ENCODE results near the gene OTULINL. TPM values are rescaled to one million over a fixed set of nuclear protein-coding genes. Genes with fewer than 3 reads are reported as not detected.

Gene OTULINL
- total and polyA plus RNA-seq, 10 donors, result 3.8 to 52.5 (median 31.2) TPM

- peak overlapping the region in 7 of 8 donors; percentile 39 to 82 (median 61) for H3K27ac ChIP-seq
- DNase-seq, result no peak
- H3K4me1 ChIP-seq, result peaks cover 0 to 31% (median 10%) of the 10 kb centered on the region in 6 donors
- intact Hi-C loops (cut with DNase I; ENCODE audit: low total_unique reads), result no loop called here
- peaks cover 0 to 7% (median 0%) of the 10 kb centered on the region in 7 donors for H3K27me3 ChIP-seq (replicated peaks in 1 of 7)
- peak overlapping the region in 2 of 8 donors; percentile 19 to 45 for H3K4me3 ChIP-seq
- TF ChIP-seq CTCF (IDR thresholded peaks at IDR 0.05 in 8 of 11, conservative IDR thresholded peaks at IDR 0.05 in 3 of 11), result no peak
- no peak for TF ChIP-seq POLR2A (IDR thresholded peaks at IDR 0.05)
- peaks cover 0 to 4% (median 0%) of the 10 kb centered on the region in 8 donors for H3K9me3 ChIP-seq
- peaks cover 0 to 3% (median 0%) of the 10 kb centered on the region in 6 donors for H3K36me3 ChIP-seq
Measured at GRCh38 chr5:14572385-14572784, 9.2 kb upstream of the OTULINL start.

GRCh38 chr5:14572836-14573235 is 8.8 kb upstream of the OTULINL start:
- Histone ChIP-seq H3K9me3 (no peaks in the 10 kb centered on the region), H3K27me3 (replicated peaks in 1 of 7) (peaks cover 0 to 9% (median 0%) of the 10 kb centered on the region in 7 donors), H3K27ac (peak overlapping the region in 7 of 8 donors; percentile 39 to 82 (median 61)), H3K4me3 (peak overlapping the region in 1 of 8 donors; percentile 45), H3K4me1 (peaks cover 0 to 31% (median 10%) of the 10 kb centered on the region in 6 donors), H3K36me3 (no peaks in the 10 kb centered on the region)
- DNase-seq, result no peak
- 58 to 88% (median 69%) methylated on average over 4 of the region's 4 CpGs for WGBS, 5 donors
- TF ChIP-seq POLR2AphosphoS5 (IDR thresholded peaks at IDR 0.05), result peak in 1 of 3 donors; percentile 17
- no peak for TF ChIP-seq CTCF (IDR thresholded peaks at IDR 0.05 in 8 of 11, conservative IDR thresholded peaks at IDR 0.05 in 3 of 11)
- intact Hi-C loops (cut with DNase I; ENCODE audit: low total_unique reads), result no loop called here

GRCh38 chr5:14574096-14574495 is 7.5 kb upstream of the OTULINL start:
- TF ChIP-seq CTCF (IDR thresholded peaks at IDR 0.05 in 8 of 11, conservative IDR thresholded peaks at IDR 0.05 in 3 of 11), result no peak
- TF ChIP-seq POLR2AphosphoS5 (IDR thresholded peaks at IDR 0.05), result no peak
- no peak for TF ChIP-seq POLR2A (IDR thresholded peaks at IDR 0.05)
- H3K9me3 ChIP-seq, result no peaks in the 10 kb centered on the region
- no peak for DNase-seq
- H3K4me1 ChIP-seq, result peaks cover 0 to 31% (median 10%) of the 10 kb centered on the region in 6 donors
- H3K36me3 ChIP-seq, result no peaks in the 10 kb centered on the region
- intact Hi-C loops (cut with DNase I; ENCODE audit: low total_unique reads), result no loop called here
- WGBS, 5 donors, result 6 to 17% (median 10%) methylated on average over 3 of the region's 3 CpGs
- H3K27me3 ChIP-seq (replicated peaks in 1 of 7), result peaks cover 0 to 20% (median 0%) of the 10 kb centered on the region in 7 donors
- no peak overlapping the region for H3K4me3 ChIP-seq
- H3K27ac ChIP-seq, result peak overlapping the region in 7 of 8 donors; percentile 5 to 82 (median 49)

- DNase-seq, result no peak
- peaks cover 0 to 32% (median 10%) of the 10 kb centered on the region in 6 donors for H3K4me1 ChIP-seq
- 82 to 95% (median 92%) methylated on average over 2 of the region's 2 CpGs for WGBS, 5 donors
- no peak overlapping the region for H3K4me3 ChIP-seq
- peak overlapping the region in 4 of 8 donors; percentile 49 to 82 (median 82) for H3K27ac ChIP-seq
- H3K36me3 ChIP-seq, result no peaks in the 10 kb centered on the region
- intact Hi-C loops (cut with DNase I; ENCODE audit: low total_unique reads), result no loop called here
- TF ChIP-seq POLR2A (IDR thresholded peaks at IDR 0.05) (no peak), CTCF (IDR thresholded peaks at IDR 0.05 in 8 of 11, conservative IDR thresholded peaks at IDR 0.05 in 3 of 11) (no peak), POLR2AphosphoS5 (IDR thresholded peaks at IDR 0.05) (no peak)
- peaks cover 0 to 21% (median 0%) of the 10 kb centered on the region in 7 donors for H3K27me3 ChIP-seq (replicated peaks in 1 of 7)
- H3K9me3 ChIP-seq, result no peaks in the 10 kb centered on the region
Measured at GRCh38 chr5:14574891-14575508, 6.6 kb upstream of the OTULINL start.
